ENCODE data around the gene FBXO31.

FBXO31 gene

GRCh38 chr16:87339086-87339723, 44.4 kb downstream of the FBXO31 start:
- no peak for DNase-seq

GRCh38 chr16:87338155-87338765, 45.3 kb downstream of the FBXO31 start:
- no peak for DNase-seq

GRCh38 chr16:87337262-87337771, 46.3 kb downstream of the FBXO31 start:
- DNase-seq, result peak in 1 of 2 experiments; percentile 59

DNA sequence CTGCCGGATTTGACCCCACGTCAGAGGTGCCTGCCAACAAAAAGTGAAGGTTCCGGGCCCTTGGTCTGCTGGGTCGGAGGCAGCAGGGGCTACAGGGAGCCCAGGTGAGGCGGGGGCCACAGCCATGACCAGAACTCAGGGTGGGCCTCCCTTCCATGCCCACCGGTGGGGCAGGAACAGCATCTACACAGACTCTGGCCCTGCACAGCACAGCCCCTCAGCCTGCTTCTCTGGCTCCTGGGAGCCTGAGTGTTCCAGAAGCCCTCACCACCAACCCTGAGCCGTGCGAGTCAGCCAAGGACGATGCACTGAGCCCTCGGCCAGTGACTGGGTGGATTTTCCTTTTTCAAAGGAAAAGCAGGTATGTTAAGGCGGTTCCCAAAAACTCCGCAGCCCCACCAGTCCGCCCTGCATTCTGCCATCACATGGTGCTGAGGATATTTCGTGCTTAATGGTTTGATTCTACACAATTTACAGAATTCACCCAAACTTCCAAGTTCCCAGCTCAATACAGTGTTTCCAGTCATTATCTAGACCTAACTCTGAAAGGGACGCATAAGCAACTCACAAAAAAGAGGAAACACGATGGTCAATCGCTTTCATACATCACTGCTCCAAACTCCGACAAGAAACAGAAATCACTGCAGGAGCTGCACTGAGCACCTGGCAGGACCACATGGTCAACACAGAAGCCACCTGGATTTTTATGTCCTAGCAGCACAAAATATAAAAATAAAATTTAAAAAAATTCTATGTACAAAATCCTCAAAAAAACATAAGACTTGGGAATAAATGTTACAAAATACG, 46.9 kb downstream of the FBXO31 start:
- peak in 1 of 2 experiments; percentile 59 for DNase-seq

GRCh38 chr16:87335625-87336433, 47.7 kb downstream of the FBXO31 start:
- DNase-seq, result no peak

DNA sequence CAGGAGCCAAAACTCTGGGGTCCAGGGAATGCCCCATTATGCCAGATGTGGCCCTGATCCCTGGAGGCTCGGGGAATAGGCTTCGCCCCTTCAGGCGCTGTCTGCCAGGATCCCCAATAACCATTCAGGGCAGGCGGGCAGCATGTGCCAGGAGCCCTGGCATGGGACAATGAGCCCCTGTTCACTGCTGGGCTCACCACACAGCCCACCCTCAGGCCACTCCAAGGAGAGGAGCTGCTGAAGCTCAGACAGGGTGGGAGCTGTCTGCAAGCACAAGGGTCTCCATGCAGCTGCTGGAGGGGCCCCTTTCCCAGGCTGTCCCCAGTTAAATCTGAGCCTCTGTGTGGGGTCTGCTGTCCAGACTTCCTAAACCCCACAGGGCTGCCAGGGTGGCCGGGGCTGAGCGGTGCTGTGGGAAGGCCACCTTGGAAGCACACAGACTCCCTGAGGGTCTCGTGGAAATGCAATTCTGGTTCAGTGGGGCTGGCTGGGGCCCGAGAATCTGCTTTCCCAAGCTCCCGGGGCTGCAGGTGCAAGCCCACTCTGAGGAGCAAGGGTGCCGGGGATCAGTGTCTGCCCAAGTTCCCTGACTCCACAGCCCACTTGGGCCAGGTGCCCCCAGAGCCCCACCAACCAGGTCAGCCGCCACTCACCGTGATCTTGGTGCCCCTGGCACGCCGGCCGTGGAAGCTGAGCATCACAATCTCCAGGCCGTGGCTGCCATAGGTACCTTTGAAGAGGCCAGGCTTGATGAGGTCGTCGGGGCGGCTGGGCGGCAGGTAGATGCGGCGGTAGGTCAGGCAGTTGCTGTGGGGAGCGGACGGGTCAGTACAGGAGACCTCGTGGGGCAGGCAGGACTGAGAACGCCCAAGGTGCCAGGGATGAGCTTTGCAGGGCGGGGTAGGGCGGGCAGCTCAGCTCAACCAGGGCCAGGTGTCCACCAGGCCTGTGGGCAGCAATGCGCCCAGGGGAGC, 48.6 kb downstream of the FBXO31 start:
- no peak for DNase-seq

DNA sequence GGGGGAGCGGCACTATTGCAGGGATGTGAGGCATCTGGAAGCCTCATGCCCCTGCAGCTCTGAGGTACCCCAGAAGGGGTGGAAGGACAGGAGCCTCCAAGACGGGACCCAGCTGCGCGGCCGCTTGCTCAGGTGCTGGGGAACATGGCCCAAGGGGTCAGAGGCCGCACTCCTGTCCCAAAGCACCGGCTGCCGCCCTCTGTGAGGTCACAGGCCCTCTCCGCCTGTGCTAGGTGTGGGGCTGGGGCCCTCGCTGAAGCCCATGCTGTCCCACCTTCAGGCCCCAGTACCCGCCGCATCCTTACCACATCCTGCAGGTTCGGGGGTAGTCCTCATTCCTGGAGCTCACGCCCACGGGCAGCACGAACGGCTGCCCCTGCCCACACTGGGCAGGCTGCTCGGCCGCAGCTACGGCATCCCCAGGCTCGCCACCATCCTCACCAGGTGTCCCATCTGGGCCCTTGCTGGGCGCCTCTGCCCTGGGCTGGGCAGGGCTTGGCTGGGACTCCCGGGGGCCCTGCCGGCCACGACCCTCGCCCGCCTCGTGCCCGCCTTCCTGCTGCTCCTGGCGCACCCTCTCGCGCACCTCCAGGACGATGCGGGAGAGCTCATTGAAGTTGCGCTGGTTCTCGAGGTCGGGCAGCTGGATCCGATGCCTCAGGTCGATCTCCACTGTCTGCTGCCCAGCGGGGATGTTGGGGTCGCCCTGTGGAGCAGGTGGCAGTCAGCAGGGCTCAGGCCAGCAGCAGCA, 49.8 kb downstream of the FBXO31 start:
- no peak for DNase-seq

GRCh38 chr16:87333101-87333500, 50.5 kb downstream of the FBXO31 start:
- DNase-seq, result no peak

DNA sequence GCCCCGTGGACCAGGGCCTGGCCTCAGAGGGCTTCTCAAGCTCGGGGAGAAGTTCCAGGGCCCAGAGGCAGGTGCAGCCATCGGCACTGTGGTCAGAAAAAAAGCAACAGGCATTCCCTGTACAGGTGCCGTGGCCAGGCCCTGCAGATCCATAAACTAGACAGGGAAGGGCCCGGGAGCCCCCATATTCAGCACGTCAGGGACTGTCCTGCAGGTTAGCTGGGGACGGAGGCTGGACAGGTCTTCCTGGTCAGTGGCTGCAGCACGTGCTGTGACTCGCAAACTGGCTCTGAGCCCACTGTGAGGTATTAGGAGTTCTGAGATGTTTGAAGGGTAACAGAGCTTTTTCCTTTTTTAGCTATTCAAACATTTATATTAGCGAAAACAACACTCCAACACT, 51.4 kb downstream of the FBXO31 start:
- no peak for DNase-seq

GRCh38 chr16:87331241-87331801, 52.3 kb downstream of the FBXO31 start:
- no peak for DNase-seq

GRCh38 chr16:87330646-87331045, 52.9 kb downstream of the FBXO31 start:
- no peak for DNase-seq

DNA sequence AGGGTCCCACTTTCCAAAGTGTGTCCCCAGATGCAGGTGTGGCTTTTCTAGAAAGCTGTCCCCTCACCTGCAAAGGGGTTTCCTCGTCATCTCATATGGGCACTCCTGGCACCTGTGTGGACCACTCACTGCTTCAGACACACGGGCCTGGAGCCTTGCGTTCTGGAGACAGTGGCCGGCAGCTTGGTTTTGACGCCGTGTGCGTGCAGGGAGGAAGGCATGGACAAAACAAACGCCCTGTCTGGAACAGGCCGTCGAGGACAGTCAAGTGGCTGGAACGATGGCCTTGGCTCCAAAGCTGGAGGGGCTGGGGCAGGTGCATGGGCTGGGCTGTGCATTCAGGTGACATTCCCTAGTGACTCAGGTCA, 53.3 kb downstream of the FBXO31 start:
- DNase-seq, result no peak

DNA sequence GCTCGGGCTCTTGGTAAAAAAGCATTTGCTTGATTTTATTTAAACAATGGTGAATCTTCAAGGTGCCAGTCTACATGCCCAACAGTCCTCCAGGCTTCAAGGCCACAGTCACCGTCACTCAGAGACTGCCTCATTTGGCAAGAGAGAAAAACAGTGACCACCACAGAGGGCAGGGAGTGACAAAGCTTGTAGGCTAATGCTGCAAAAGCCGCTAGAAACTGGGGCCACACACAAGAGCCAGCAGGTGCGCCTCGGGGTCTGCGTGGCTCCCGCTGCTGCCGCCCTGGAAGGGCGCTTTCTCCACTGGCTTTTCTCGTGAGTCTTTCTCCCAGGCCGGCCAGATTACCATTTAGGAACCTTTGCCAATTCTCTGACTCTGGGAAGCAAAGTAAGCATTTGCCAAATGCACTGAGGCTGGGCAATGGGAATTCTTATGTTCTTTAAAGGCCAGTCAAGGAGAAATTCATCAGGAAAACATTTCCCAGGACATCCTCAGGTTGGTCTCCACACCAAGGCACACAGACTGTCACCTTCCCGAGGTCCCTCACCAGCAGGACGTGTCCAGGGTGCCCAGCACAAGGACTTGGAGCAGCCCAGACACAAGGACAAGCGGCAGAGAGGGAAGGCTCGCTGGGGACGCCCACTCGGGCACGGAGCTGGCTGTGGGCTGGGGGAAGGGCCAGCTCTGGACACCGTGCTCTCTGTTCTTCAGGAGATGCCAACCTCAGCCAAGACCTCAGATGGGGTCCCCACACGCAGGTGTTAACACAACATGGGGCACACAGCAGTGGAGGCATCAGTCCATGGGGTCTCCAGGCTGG, 53.9 kb downstream of the FBXO31 start:
- DNase-seq, result no peak

DNA sequence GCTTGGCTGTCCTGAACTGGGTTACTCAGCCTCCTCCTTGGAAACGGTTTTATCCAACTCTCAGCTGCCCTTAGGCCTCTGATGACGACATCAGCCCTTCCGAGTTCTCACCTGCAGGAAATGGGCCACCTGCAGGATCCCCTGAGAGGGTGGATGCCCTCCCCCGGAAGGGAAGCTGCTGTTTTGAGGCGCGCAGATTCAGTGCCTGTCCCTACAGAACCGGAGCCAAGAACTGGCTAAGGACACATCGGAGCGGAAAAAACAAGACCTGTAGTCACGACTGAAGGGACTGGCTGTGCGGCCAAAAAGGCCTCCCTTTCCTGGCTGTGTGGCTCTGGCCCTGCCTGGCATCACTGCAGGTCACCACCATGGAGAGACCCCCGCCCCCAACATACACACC, 54.7 kb downstream of the FBXO31 start:
- peak in 1 of 2 experiments; percentile 60 for DNase-seq

DNA sequence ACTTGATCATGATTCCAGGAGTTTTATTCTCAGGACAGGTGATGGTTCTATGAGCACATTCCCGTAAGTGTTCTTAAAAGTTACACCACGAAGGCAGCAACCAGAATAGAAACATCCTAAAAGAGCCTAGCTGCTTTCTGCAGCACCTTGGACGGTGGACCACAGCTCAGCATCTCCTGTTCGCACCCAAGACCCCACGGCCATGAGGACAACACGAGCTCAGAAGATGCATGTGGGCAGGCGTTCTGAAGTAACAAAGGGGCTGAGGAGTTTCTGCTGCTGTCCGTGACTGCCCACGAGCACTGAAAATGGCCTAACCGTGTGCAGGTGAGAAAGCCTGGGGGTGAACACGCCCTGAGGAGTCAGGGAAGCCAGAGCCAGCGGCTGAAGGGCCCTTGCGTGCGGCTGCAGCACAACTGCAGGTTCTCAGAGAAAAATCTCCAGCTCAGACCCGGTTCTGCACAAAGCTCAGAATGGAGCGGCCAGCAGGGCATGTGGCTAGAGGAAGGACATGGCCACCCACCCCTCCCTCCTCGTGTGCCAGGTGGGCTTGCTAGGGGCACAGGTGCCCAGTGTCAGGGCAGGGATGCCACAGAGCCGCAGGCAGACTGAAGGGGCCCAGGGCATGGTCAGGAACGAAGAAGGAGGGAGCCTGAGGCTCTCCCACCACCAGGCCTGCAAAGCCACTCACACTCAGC, 55.6 kb downstream of the FBXO31 start:
- no peak for DNase-seq

- no peak for DNase-seq
Measured at GRCh38 chr16:87326151-87326571, 57.4 kb downstream of the FBXO31 start.

DNA sequence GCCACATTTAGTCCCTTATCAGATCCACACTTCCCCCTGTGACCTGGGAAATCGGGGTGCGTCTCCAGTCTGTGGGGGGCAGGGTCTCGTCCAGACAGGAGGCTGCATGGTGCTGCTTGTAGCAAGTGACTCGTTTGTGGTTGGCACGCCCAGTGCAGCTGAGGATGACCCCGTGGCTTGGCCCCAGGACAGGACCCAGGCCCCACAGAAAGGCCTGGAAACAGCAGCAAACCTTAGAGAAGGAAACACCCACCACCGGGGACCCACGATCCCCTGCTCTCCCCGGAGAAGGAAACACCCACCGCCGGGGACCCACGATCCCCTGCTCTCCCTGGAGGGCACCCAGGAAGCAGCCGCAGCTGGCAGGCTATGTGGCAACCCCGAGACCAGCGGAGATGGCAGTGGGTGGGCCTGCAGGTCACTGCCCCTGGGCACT, 58.1 kb downstream of the FBXO31 start:
- no peak for DNase-seq

DNA sequence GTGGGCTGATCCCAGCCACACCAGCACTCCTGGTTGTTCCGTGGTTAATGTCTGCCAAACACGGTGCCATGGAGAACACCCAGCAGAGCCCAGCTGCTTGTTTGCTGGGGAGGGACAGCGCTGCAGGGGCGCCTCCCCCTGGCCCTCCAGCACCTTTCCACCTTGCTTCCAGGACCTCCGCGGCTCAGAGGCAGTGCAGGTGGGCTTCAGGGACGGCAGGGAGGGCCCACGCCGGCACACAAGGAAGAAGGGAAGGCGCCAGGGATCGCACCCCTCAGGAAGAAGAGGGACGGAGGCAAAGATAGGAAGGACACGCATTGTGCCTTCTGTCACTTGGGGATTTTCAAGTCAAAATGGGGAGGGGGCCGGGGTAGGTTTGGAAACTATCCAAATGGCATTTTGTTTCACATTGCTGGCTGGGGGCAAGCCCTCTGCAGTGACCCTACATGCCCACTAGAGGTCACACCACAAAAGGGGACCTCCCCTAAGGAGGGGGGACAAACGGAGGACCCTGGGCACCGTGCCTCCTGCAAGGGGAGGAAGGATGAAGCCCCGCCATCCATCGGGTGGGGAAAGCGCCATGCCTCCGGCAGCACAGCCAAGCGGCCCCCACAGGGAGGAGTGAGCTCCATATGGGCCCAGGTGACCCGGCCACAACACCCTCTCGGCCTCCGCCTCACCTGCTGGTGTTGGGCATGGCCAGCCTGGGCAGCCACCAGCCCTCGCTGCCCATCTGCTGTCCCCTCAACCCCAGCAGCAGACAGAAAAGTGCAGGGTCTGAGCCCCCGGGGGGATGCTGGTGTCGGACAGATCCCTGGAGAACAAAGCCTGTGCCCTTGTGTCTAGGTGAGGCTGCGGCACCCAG, 58.9 kb downstream of the FBXO31 start:
- peak in 1 of 2 experiments; percentile 40 for DNase-seq

Data from cerebellar nuclear complex (tissue), 1 donor.